Choroid plexus epithelial cell (primary cell): ENCODE data around the gene GPX8.
A peak's percentile ranks its signal among the peaks of the same experiment; 100 is the strongest.

Source experiments
- DNase-seq: peaks from one replicate; pipeline ENCODE4 v3.0.0-alpha.2; 2010; ENCODE audit warnings: low read depth
- H3K4me3 ChIP-seq: 2 replicates; pipeline ENCODE4 v1.5.1; 2011; ENCODE audit warnings: low read depth, mild to moderate bottlenecking, control low read depth, low read length, moderate library complexity
- CTCF ChIP-seq: conservative IDR thresholded peaks from 2 replicates; pipeline ENCODE4 v1.5.1; 2011; ENCODE audit warnings: low read depth, mild to moderate bottlenecking, control low read depth, inconsistent platforms, low read length, moderate library complexity

The GPX8 gene

GRCh38 chr5:55136521-55136920, 23.4 kb upstream of the GPX8 start:
- TF ChIP-seq CTCF: no peak
- no peak overlapping the region for H3K4me3 ChIP-seq
- peak; percentile 31 for DNase-seq

GRCh38 chr5:55140908-55141665, 18.9 kb upstream of the GPX8 start:
- TF ChIP-seq CTCF: no peak
- H3K4me3 ChIP-seq: no peak overlapping the region
- DNase-seq: no peak

- no peak for DNase-seq
- no peak for TF ChIP-seq CTCF
- no peak overlapping the region for H3K4me3 ChIP-seq
Measured at GRCh38 chr5:55141945-55142690, 17.9 kb upstream of the GPX8 start.

GRCh38 chr5:55143624-55144023, 16.3 kb upstream of the GPX8 start:
- no peak overlapping the region for H3K4me3 ChIP-seq
- no peak for TF ChIP-seq CTCF
- no peak for DNase-seq

GRCh38 chr5:55146080-55146479, 13.9 kb upstream of the GPX8 start:
- no peak for DNase-seq
- H3K4me3 ChIP-seq: no peak overlapping the region
- TF ChIP-seq CTCF: no peak

GRCh38 chr5:55146543-55147151, 13.3 kb upstream of the GPX8 start:
- DNase-seq: peak; percentile 92
- peak; percentile 100 for TF ChIP-seq CTCF
- no peak overlapping the region for H3K4me3 ChIP-seq
